OCI-LY1 (cell line): Measurements from ENCODE around the gene RET.
A peak's percentile ranks its signal among the peaks of the same experiment; 100 is the strongest.
"Not testable (repeated sequence)": the region's sequence is repeated elsewhere in the genome, so short reads cannot be mapped to it uniquely, and the experiment has no call there.

Experiments
- H2AFZ ChIP-seq: fragments of 200-600 bp; sonication (generic), shearing (Covaris generic); 2 replicates; pipeline ENCODE4 v1.6.0; 2014; ENCODE audit warnings: antibody characterized with exemption, mild to moderate bottlenecking, low read length
- H3F3A ChIP-seq: fragments of 200-600 bp; sonication (generic), shearing (Covaris generic); 2 replicates; pipeline ENCODE4 v1.6.0; 2014; ENCODE audit warnings: mild to moderate bottlenecking, antibody characterized with exemption, low read length, moderate library complexity; ENCODE audit not compliant: insufficient read depth
- H3K27ac ChIP-seq: fragments of 200-600 bp; sonication (generic); 2 replicates; pipeline ENCODE4 v1.5.1; 2014; ENCODE audit warnings: low read length, mixed run types, mild to moderate bottlenecking, low read depth; ENCODE audit not compliant: poor library complexity, severe bottlenecking
- H3K27me3 ChIP-seq: fragments of 200-600 bp; sonication (generic); 2 replicates; pipeline ENCODE4 v1.6.0; 2014; ENCODE audit warnings: antibody characterized with exemption, mild to moderate bottlenecking, low read length, moderate library complexity; ENCODE audit not compliant: insufficient read depth
- H3K36me3 ChIP-seq: fragments of 200-600 bp; sonication (generic); 2 replicates; pipeline ENCODE4 v1.6.1; 2014; ENCODE audit warnings: mild to moderate bottlenecking, antibody characterized with exemption, low read length, moderate library complexity, mixed read lengths; ENCODE audit not compliant: insufficient read depth
- H3K4me1 ChIP-seq: fragments of 200-600 bp; sonication (generic); 2 replicates; pipeline ENCODE4 v1.5.1; 2014; ENCODE audit warnings: mild to moderate bottlenecking, low read length, moderate library complexity; ENCODE audit not compliant: insufficient read depth, severe bottlenecking
- H3K4me2 ChIP-seq: fragments of 200-600 bp; sonication (generic), shearing (Covaris generic); 2 replicates; pipeline ENCODE4 v1.6.1; 2014; ENCODE audit warnings: low read length
- H3K4me3 ChIP-seq: fragments of 200-600 bp; sonication (generic); 2 replicates; pipeline ENCODE4 v1.5.1; 2014; ENCODE audit warnings: low read length, low read depth, mild to moderate bottlenecking, mixed read lengths; ENCODE audit not compliant: poor library complexity, severe bottlenecking
- H3K79me2 ChIP-seq: fragments of 200-600 bp; shearing (Covaris generic); 2 replicates; pipeline ENCODE4 v1.6.1; 2016; ENCODE audit warnings: mixed run types, low read length, mixed read lengths; ENCODE audit not compliant: insufficient read depth
- H3K9ac ChIP-seq: fragments of 200-600 bp; sonication (generic), shearing (Covaris generic); 2 replicates; pipeline ENCODE4 v1.6.1; 2014; ENCODE audit warnings: mild to moderate bottlenecking, low read length, mixed read lengths
- H3K9me2 ChIP-seq: fragments of 200-600 bp; sonication (generic), shearing (Covaris generic); 2 replicates; pipeline ENCODE4 v1.6.1; 2014; ENCODE audit warnings: low read depth, mild to moderate bottlenecking, low read length, mixed read lengths
- H3K9me3 ChIP-seq: fragments of 200-600 bp; shearing (Covaris generic); 2 replicates; pipeline ENCODE4 v1.6.1; 2014; ENCODE audit warnings: low read length, mixed read lengths
- H4K20me1 ChIP-seq: fragments of 200-600 bp; sonication (generic), shearing (Covaris generic); 2 replicates; pipeline ENCODE4 v1.6.0; 2016; ENCODE audit warnings: mild to moderate bottlenecking, low read length; ENCODE audit not compliant: insufficient read depth
- EZH2 ChIP-seq: fragments of 200-600 bp; sonication (generic), shearing (Covaris generic); IDR thresholded peaks from 2 replicates; pipeline ENCODE4 v1.8.0; 2017; ENCODE audit warnings: borderline replicate concordance, mixed run types, mild to moderate bottlenecking, antibody characterized with exemption, low read length, moderate library complexity, mixed read lengths
- TF ChIP-seq, protein P1 (sequence below): fragments of 200-600 bp; sonication (generic), shearing (Covaris generic); IDR thresholded peaks from 2 replicates; pipeline ENCODE4 v1.5.1; 2017; ENCODE audit warnings: mild to moderate bottlenecking, antibody characterized with exemption, low read length, moderate library complexity, mixed read lengths

The RET gene

DNA sequence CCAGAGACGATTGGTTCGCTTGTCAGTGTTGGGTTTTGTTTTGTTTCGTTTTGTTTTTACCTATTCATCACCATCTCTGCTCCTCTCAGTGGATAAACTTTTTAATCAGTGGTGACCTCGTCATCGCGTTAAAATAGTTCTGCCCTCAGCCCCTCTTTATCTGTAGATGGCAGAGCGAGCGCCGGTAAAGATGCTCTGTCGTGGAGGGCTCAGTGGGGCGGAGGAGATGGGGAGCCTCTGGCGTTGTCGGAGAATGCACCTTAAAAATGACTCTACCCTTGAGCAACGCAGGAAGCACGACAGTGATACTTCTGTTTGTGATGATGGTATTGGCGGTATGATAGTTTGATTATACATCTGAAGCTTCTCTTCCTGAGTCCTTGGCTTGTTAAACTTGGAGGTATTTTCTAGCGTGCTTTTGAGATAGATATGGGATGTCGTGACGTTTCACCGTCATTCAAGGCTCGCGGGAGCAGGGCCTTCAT is 61.9 kb downstream of the RET start:
- Histone ChIP-seq H3K9me2 (no peaks in the 10 kb centered on the region), H3K27me3 (no peaks in the 10 kb centered on the region), H3K4me3 (peak overlapping the region; percentile 89), H3K9me3 (no peaks in the 10 kb centered on the region), H4K20me1 (no peaks in the 10 kb centered on the region), H2AFZ (peak overlapping the region; percentile 8; the same call in 1 of the 2 replicates), H3K9ac (peak overlapping the region; percentile 75), H3F3A (no peaks in the 10 kb centered on the region), H3K79me2 (no peaks in the 10 kb centered on the region), H3K4me1 (peaks cover 35% of the 10 kb centered on the region), H3K27ac (no peak overlapping the region), H3K4me2 (peak overlapping the region; percentile 78), H3K36me3 (no peaks in the 10 kb centered on the region; the same call in 1 of the 2 replicates)
- TF ChIP-seq EZH2: no peak
- TF ChIP-seq, protein P1, sequence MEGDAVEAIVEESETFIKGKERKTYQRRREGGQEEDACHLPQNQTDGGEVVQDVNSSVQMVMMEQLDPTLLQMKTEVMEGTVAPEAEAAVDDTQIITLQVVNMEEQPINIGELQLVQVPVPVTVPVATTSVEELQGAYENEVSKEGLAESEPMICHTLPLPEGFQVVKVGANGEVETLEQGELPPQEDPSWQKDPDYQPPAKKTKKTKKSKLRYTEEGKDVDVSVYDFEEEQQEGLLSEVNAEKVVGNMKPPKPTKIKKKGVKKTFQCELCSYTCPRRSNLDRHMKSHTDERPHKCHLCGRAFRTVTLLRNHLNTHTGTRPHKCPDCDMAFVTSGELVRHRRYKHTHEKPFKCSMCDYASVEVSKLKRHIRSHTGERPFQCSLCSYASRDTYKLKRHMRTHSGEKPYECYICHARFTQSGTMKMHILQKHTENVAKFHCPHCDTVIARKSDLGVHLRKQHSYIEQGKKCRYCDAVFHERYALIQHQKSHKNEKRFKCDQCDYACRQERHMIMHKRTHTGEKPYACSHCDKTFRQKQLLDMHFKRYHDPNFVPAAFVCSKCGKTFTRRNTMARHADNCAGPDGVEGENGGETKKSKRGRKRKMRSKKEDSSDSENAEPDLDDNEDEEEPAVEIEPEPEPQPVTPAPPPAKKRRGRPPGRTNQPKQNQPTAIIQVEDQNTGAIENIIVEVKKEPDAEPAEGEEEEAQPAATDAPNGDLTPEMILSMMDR: peak; percentile 25; the same call in 1 of the 2 replicates

GRCh38 chr10:43141421-43141820 is 64.6 kb downstream of the RET start:
- Histone ChIP-seq H3K4me1 (peaks cover 46% of the 10 kb centered on the region), H3K9me2 (no peaks in the 10 kb centered on the region), H4K20me1 (no peaks in the 10 kb centered on the region), H3K79me2 (no peaks in the 10 kb centered on the region), H3K4me3 (no peak overlapping the region), H3K4me2 (no peak overlapping the region), H3K27me3 (no peaks in the 10 kb centered on the region), H3K9me3 (no peaks in the 10 kb centered on the region), H3K9ac (no peak overlapping the region), H3K36me3 (no peaks in the 10 kb centered on the region; the same call in 1 of the 2 replicates), H3K27ac (no peak overlapping the region), H3F3A (no peaks in the 10 kb centered on the region), H2AFZ (no peak overlapping the region)
- TF ChIP-seq EZH2: no peak
- TF ChIP-seq, protein P1: no peak

DNA sequence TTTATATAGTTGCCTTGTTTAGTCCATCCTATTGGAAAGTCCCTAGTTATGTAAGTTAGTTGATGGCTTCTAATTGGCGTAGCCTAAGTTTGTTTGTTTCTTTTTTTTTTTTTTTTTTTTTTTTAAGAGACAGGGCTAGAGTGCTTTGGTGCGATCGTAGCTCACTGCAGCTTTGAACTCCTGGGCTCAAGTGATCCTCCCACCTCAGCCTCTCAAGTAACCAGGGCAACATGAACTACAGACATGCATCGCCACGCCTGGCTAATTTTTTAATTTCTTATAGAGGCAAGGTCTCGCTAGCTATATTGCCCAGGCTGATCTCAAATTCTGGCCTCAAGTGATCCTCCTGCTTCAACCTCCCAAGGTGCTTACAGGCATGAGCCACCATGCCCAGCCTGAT is 68.4 kb downstream of the RET start:
- Histone ChIP-seq H3K9ac (no peak overlapping the region), H3K9me2 (no peaks in the 10 kb centered on the region), H3F3A (no peaks in the 10 kb centered on the region), H3K9me3 (peaks cover 12% of the 10 kb centered on the region; the same call in 1 of the 2 replicates), H3K27ac (no peak overlapping the region), H3K4me1 (peaks cover 20% of the 10 kb centered on the region), H3K4me3 (no peak overlapping the region), H3K36me3 (no peaks in the 10 kb centered on the region), H4K20me1 (no peaks in the 10 kb centered on the region), H3K27me3 (no peaks in the 10 kb centered on the region), H3K79me2 (no peaks in the 10 kb centered on the region), H3K4me2 (no peak overlapping the region), H2AFZ (no peak overlapping the region)
- TF ChIP-seq, protein P1: no peak
- TF ChIP-seq EZH2: no peak

- not testable (repeated sequence) for H3F3A ChIP-seq, H3K9ac ChIP-seq, H3K4me3 ChIP-seq, H3K9me2 ChIP-seq, H4K20me1 ChIP-seq, H3K79me2 ChIP-seq, H3K27me3 ChIP-seq, H3K36me3 ChIP-seq, H3K27ac ChIP-seq, H3K4me2 ChIP-seq, H2AFZ ChIP-seq
- H3K9me3 ChIP-seq: peaks cover 12% of the 10 kb centered on the region; the same call in 1 of the 2 replicates
- H3K4me1 ChIP-seq: peaks cover 16% of the 10 kb centered on the region
Observed at GRCh38 chr10:43145936-43146335, 69.1 kb downstream of the RET start.
